Dedifferentiated amniotic fluid mesenchymal stem cell (primary cell): ENCODE measurements around the gene SLC12A7.
"Not testable (repeated sequence)": the region's sequence is repeated elsewhere in the genome, so short reads cannot be mapped to it uniquely, and the experiment has no call there.

Source experiments
- DNase-seq: peaks from one replicate; pipeline ENCODE4 v3.0.0-alpha.2; 2016; ENCODE audit errors: extremely low spot score

Gene SLC12A7

DNA sequence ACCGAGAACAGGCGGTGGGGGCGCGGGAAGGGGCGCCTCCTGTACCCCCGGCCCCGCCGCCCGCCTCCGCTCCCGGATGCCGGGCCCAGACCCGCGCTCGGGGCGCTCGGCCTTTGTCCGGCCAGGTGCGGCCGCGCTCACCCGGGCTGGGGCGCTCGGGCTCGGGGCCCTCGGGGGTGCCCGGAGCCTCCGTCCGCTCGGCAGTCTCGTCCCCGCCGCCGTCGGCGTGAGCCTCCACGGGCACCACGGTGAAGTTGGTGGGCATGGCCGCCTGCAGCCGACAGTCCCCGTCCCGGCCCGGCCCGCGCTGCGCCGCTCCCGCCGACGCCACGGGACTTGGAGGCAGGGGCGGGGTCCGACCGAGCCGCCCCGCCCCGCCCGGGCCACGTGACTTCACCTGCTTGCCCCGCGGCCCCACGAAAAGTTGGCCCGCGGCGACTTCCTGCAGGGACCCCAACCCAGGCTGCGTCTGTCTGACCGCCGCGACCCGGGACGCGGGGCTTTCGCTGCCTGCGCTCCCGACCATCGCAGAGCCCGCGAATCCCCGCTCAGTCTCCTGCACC, at the start of gene SLC12A7:
SLC12A7 (minus strand) TSS at position 337 of the 563 bp plus-strand sequence; CDS start at position 265, 72 bp downstream.
- DNase-seq = no peak

DNA sequence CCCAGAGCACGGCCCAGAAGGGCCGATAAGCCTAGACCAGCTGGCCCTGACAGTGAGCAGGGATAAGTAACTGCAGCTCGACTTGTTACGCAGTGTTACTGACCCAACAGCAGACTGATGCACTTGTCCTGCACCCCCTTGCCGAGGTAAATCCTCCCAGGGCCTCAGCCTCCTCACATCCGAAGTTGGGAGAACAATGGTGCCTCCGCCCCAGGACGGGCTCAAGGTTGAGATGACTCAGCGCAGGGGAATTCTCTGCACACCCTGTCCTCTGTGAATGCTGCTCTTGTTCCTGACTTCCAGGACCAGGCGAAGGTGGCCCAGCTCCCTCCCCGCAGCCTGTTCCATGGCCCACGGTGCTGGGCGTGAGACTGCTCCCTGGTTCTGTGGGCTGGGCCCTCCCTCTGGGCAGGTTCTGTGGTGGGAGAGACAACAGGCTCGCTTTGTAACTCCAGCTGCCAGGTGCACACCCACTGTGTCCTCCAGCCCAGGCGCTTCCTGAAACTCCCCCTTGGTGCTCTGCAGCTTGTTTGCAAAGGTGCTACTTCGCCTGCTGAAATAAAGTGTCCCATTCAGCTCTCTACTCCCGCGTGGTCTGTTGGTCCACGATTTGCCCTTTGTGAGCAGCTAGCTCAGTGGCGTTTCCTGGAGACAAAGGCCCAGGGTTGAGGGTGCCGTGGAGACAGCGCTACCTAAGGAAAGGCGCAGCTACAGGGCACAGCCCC, 49.4 kb upstream of the SLC12A7 start:
- no peak for DNase-seq

DNA sequence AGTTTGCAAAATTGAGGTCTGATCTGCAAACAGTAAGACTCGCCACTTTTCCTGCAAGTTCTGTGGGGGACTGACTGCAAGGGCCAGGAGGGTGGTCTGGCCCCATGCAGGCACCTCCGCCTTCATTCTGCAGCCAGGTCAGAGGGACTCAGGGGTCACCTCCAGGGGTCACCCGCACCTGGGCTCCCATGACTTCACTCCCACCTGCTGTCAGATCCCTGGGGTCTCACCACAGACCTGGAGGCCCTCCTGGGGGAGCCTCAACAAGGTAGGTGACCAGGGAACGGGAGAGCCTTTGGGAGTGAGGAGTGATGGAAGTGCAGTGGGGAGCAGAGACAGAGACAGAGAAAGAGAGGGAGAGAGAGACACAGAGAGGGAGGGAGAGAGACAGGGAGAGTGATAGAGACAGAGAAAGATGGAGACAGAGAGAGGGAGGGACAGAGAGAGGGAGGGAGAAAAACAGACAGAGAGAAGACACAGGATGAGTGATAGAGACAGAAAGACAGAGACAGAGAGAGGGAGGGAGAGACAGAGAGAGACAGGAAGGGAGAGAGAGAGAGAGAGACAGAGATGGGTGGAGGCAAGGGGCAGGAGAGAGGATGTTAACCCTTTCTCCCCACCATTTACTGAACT, 48.0 kb upstream of the SLC12A7 start:
- DNase-seq = no peak

DNA sequence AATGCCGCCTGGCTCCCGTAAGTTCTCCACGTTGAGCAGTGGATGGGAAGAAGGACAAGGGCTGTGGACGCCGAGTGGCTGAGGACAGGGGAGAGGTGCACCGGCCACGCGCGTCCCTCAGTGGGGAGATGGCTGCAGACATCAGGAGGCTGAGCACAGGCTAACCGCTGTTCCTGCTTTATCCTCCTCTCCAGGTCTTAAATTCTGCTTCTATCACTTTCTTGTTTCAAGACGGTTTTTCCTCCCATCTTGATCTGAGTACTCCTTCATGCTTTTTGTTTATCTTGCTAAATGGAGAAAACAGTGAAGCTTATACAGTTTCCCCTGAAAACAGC, 47.4 kb upstream of the SLC12A7 start:
- DNase-seq = no peak

DNA sequence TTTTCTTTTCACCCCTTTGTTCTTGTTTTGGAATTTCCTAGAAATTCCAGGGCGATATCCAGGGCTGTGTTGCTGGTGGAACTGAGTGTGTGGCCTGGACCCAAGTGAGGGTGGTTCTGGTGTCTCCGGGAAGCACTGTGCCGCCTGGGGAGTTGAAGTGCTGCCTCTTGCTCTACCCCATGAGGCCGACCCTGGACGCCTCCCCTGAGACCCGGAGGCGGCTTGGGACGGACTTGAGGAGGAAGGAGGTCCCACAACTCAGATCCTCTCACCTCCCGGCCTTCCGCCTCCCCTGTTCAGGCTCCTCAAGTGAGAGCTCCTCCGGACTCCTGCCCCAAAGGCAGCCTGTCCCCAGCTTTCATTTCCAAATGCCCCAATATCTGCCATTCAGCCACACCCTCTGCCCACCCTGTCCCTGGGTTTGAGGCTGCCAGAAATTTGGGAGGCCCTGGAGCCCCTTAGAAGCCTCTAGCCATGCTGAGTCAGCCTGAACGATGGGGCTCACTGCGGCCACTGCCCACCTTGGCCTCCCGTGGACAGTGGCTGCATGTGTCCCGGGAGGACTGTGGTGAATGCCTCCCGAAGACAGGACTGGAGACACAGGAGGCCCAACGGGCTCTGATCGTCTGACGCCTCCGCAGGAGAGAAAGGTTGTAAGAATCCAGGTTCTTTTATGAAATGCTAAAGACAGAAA, 46.9 kb upstream of the SLC12A7 start:
- no peak for DNase-seq

DNA sequence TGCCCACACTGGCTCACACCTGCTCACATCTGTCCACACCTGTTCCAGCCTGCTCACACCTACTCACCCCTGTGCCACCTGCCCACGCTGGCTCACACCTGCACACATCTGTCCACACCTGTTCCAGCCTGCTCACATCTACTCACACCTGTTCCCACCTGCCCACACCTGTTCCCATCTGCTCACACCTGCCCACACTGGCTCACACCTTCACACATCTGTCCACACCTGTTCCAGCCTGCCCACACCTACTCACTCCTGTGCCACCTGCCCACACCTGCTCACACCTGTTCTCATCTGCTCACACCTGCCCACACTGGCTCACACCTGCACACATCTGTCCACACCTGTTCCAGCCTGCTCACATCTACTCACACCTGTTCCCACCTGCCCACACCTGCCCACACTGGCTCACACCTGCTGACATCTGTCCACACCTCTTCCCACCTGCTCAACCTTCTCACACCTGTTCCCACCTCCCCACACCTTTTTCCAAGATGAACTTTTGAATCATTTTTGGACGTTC, 45.7 kb upstream of the SLC12A7 start:
- not testable (repeated sequence) for DNase-seq

DNA sequence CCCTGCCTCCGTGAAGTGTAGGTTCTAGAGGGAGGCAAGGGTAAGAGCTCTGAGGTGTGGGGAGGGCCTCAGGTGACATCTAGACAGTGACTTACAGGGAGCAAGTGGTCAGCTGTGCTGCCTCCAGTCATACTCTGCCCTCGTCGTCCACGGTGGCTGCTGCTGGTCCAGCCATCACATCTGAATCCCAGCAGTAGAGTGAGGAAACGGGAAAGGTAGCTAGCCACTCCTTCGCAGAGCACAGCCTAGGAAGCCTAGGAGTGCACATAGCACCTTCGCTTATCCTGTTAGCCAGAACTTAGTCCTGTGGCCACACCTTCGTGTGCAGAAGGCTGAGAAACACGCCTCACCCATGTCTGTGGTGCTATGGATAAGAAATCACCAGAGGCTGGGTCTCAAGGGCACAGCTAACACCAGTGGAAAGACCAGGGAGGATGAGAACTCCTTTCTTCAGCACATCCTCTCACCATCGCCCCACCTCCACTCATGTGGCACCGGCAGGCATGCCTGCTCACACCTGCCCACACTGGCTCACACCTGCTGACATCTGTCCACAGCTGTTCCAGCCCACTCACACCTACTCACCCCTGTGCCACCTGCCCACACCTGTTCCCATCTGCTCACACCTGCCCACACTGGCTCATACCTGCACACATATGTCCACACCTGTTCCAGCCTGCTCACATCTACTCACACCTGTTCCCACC, 45.0 kb upstream of the SLC12A7 start:
- no peak for DNase-seq

DNA sequence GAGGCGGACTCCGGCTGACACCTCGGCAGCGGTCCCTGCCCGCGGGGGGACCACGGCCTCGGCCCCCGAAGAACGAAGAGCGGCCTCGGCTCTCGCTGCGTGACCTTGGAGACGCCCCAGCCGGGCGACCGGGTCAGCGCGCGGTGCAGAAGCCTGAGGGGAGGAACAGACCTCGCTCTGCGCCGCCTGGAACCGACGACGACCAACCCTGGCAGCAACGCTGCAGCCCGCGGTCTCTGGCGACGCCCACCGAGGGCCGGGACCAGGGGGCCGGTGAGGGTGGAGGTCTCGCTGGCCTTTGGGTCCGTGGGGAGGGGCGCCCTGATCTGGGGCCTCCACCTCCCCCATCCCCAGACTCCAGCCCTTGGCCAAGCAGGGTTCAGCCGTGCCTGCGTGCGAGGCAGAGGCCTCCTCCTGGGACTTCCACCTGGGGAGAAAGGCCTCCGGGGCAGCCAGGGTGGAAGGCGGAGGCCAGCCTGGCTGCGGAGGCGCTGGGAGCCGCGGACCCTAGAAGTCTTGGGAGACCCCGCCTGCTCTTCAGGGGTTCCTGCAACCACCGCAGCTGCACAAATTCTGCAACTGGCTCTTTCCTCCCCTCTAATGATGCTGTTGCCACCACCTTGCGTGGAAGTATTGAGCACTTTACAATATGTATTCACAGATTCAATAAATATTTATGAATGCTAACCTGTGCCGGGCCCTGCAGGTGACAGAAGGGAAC, 44.3 kb upstream of the SLC12A7 start:
- DNase-seq = no peak

DNA sequence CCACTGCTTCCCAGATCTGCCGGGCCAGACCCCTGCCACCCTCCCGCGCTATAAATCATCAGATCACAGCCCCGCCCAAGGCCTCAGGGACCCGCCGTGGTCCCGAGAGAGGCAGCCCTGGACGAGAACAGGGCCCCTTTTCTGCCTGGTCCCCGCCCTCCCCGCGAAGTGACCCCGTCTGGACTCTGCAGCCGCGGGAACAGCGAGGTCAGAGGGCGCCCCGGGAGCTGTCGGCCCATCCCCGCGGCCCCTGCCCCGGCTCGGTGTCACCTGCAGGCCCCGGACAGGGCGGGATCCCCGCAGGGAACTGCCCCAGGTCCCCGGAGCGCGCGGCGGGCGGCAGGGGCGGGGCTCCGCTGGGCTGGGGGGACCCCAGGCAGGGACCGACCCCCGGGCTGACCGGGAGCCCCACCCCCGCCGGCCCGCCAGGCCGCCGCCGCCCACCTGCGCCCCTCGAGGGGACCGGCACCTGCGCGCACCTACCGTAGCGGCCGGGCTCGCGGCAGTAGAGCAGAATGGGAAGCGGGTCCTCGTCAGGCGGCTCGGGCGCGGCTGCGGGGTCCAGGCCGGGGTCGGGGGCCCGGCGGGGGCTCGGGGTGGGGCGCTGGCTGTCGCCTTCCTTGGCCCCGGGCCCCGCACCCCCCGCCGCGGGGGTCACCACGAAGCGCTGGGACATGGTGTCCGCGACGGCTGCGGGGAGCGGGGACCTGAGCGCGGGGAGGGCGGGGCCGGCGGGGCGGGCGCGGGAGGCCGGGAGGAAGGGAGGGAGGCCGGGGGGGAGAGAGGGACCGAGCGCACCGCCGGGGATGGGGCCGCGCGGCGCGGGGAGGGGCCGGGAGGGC, 43.5 kb upstream of the SLC12A7 start:
- DNase-seq = no peak

DNA sequence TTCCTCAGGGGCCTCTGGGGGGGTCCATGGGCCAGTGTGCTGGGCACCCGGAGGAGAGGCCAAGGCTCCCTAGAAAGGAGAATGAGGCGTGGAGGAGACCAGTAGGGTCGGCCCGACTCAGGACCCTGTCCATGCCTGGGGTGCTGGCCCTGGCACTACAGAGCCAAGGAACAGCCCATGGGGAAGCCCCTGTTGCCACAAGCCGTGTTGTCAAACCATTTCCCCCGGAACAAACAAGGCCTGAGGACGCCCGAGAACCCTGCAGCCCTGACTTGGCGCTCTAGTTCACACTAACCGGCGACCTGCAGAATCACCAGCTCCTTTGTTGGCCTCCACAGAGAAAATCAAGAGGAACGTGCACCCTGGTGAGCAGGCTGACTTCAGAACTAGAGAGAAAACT, 41.6 kb upstream of the SLC12A7 start:
- no peak for DNase-seq

DNA sequence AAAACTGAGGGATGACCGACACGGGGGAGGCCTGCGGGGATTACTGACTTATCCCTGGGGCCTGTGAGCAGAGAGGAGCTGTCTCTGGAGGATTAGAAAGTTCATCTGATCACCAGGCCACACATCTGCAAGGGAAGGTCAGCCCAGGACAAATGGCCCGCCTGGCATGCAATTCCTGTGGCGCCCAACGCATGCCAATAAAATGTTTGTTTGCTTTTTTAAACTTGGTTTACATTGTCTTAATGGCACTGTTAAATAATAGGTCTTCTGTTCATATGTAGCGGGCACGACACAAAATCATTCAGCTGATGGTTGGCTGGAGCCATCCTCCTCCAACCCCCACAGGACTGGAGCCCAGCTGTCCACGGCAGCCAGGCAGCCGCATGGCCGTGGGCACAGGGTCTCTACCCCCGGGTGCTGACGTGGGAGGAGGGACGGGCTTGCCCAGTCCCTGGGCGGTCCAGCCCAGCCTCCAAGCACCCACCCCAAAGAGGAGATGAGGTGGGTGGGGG, 41.0 kb upstream of the SLC12A7 start:
- no peak for DNase-seq

DNA sequence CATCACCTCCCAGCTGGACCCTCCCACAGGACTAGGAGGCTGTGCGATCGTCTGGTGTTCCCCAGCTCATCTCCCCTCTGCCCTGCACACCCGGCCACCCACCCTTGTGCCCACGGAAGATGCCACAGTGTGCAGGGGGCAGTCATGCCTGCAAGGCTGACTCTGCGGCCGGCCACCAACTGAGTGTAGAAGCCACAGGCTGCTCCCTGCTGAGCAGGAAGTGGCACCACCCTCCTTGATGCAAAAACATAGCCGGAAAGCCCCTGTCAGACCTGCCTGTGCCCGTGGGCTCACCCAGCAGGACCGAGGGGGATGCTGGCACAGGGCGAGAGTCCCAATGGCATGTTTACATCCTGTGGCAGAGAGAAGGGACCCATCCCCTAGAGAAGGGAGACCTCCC, 40.3 kb upstream of the SLC12A7 start:
- DNase-seq = no peak

DNA sequence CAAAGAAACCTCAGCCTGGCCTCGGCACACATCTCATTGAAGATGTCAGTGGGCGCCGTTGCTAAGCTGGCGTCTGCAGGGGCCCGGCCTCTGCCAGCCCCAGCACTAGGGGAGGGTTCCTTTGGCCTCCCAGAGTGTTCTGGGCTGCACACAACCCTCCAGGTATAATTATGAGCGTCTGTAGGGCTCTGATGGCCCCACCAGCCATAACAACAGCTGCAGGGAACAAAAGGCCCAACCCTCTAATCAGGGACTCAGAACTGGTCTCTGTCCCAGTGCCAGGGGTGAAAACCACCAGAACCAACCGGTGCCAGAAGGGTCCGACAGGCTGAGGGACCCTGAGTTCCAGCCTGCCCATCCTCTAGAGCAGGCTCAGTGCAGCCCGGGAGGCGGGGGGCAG, 39.5 kb upstream of the SLC12A7 start:
- no peak for DNase-seq

DNA sequence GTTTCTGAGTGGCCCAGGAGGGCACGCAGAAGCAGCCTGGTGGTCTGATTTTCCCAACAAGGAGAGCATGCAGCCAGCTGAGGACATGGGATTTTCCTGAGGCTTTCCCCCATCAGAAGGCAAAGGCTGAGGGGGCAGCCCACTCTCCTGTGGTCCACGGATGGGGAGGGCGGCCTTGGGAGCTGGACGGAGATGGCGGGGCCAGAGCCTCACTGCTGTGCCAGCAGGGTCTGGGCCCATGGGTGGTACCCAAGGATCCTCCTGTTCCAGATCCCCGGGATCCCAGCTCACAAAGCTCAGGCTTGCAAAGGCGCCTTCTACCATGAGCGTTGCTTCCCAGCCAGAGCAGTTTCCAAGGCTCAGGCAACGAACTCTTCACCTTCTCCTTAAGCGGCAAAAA, 39.0 kb upstream of the SLC12A7 start:
- DNase-seq = no peak

DNA sequence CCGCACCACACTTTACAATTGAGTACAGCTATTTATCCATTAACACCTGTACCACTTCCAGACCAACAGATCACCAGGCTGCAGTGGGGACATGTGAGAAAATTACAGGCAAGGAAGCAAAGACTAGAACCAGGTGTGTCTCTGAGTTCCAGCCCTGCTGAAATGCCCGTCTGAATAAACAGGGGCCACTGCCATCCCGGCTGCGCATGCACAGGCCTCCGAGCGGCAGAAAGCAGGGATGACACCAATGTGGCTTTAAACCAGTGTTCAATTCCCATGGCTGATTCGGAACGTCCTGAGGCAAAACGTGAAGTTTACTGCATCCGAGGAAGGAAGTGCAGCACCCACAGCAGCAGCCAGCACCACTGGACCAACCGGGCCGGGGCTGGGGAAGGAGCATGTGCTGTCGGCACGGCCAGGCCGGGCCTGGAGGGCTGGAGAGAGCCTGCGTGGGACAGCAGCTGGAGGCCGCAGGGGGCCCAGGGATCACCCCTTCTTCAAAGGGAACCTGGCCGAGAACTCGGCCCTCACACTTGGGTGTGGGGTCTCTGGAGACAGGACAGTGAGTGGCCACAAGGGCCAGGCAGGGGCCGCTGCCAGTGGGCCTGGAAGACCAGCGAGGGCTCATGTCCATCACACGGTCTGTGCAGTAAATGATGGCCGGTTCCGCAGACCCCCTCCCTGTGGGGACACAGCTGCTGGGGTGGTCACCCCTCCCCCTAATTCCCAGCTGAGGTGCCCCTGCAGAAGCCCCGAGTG, 33.0 kb upstream of the SLC12A7 start:
- no peak for DNase-seq

DNA sequence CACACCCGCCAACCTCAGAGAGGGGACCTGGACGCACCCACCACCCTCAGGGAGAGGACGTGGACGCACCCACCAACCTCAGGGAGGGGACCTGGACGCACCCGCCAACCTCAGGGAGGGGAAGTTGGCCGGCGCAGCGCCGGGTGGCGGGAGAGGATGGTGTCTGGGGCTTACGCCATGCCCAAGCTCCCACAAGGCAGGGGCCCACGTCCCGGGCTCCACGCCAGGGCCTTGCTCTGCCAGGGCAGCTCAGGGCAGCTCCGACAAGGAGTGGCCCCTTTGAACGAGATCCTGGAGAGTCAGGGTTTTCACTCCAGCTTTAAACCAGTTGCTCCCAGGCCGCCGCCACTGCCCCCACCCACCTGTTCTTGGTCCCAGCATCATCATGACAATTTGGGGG, 32.2 kb upstream of the SLC12A7 start:
- no peak for DNase-seq

DNA sequence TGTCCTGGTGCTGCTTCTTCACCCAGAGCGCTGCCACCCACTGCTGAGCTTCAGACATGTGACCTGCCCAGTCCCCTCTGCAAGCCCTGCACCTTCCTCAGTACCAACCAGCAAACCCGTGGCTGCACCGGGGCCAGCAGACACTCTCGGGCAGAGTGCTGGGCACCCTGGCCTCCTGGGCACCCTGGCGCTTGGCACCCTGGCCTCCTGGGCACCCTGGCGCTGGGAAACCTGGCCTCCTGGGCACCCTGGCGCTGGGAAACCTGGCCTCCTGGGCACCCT, 31.7 kb upstream of the SLC12A7 start:
- DNase-seq = no peak

DNA sequence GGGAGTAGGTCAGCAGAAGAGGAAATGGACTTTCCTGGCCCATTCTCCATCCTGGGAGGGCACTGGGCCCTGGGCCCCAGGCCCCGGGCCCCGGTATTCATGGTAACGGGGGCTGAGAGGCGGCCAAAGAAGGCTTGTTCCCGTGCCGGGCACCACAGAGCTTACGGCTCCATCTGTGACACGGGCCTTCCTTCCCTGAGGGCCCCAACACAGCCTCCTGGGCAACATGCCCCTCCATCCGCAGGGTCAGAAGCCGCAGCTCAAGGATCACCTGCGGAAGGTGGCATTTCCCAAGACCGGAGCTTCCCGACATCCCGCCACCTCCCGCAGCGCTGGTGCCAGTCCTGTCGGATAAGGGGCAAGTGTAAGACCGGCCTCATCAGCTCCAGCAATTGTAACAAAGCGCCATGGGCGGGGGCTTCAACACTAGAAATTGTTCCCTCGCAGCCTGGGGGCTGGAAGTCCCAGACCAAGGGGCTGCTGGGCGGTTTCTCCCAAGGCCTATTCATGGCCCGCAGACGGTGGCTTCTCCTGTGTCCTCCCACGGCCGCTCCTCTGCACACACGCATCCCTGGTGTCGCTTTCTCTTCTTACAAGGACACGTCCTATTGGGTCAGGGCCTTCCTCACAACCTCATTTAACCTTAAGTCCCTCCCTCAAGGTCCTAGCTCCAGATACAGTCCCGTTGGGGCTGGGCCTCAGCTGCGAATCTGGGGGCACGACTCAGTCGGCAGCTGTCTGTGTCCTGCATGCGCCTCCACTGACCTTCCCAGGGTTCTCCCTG, 31.2 kb upstream of the SLC12A7 start:
- DNase-seq = no peak

DNA sequence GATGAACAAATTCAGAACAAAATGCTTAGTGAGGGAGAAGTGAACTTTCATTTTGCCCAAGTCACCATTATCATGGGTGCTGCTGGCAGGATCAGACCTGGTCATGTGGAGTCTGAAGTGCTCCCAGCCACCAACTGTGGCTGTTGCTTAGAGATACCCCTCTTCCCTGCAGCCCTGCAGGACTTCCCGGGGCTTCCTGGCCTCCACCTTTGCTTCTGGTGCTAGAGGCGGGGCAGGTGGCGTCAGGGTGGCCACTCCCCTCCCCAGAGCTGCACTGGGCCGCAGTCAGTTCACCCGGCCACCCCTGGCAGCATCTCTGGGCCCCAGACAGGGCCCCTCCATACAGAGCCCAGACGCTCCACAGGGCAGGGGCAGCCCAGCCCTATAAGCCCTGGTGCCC, 30.0 kb upstream of the SLC12A7 start:
- no peak for DNase-seq
